ENCODE data around the gene GARS1.

GARS1 gene

GRCh38 chr7:30642789-30643188, 48.1 kb downstream of the GARS1 start:
- no peak for ATAC-seq (ENCODE audit: low read depth)
- Histone ChIP-seq H3K4me1 (ENCODE audit: insufficient read depth, poor library complexity, severe bottlenecking) (no peaks in the 10 kb centered on the region), H3K4me3 (ENCODE audit: severe bottlenecking) (no peak overlapping the region), H3K9me3 (ENCODE audit: severe bottlenecking) (no peaks in the 10 kb centered on the region), H3K36me3 (ENCODE audit: low read depth) (peaks cover 3% of the 10 kb centered on the region; the same call in 1 of the 2 replicates), H3K27me3 (ENCODE audit: insufficient read depth, poor library complexity, severe bottlenecking) (no peaks in the 10 kb centered on the region), H3K27ac (ENCODE audit: poor library complexity, severe bottlenecking) (no peak overlapping the region)
- DNase-seq (ENCODE audit: low spot score) = no peak
- no peak for TF ChIP-seq CTCF (IDR thresholded peaks at IDR 0.05; ENCODE audit: poor library complexity, severe bottlenecking)

GRCh38 chr7:30644286-30644955, 49.7 kb downstream of the GARS1 start:
- H3K4me1 ChIP-seq (ENCODE audit: insufficient read depth, poor library complexity, severe bottlenecking) = no peaks in the 10 kb centered on the region
- no peaks in the 10 kb centered on the region for H3K27me3 ChIP-seq (ENCODE audit: insufficient read depth, poor library complexity, severe bottlenecking)
- DNase-seq (ENCODE audit: low spot score) = no peak
- no peak for TF ChIP-seq CTCF (IDR thresholded peaks at IDR 0.05; ENCODE audit: poor library complexity, severe bottlenecking)
- no peak overlapping the region for H3K4me3 ChIP-seq (ENCODE audit: severe bottlenecking)
- peaks cover 3% of the 10 kb centered on the region; the same call in 1 of the 2 replicates for H3K36me3 ChIP-seq (ENCODE audit: low read depth)
- no peak for ATAC-seq (ENCODE audit: low read depth)
- H3K9me3 ChIP-seq (ENCODE audit: severe bottlenecking) = no peaks in the 10 kb centered on the region
- H3K27ac ChIP-seq (ENCODE audit: poor library complexity, severe bottlenecking) = no peak overlapping the region

GRCh38 chr7:30645661-30646060, 51.0 kb downstream of the GARS1 start:
- Histone ChIP-seq H3K4me3 (ENCODE audit: severe bottlenecking) (no peak overlapping the region), H3K27me3 (ENCODE audit: insufficient read depth, poor library complexity, severe bottlenecking) (no peaks in the 10 kb centered on the region), H3K9me3 (ENCODE audit: severe bottlenecking) (no peaks in the 10 kb centered on the region), H3K4me1 (ENCODE audit: insufficient read depth, poor library complexity, severe bottlenecking) (no peaks in the 10 kb centered on the region), H3K36me3 (ENCODE audit: low read depth) (peaks cover 3% of the 10 kb centered on the region; the same call in 1 of the 2 replicates), H3K27ac (ENCODE audit: poor library complexity, severe bottlenecking) (no peak overlapping the region)
- no peak for ATAC-seq (ENCODE audit: low read depth)
- DNase-seq (ENCODE audit: low spot score) = no peak
- TF ChIP-seq CTCF (IDR thresholded peaks at IDR 0.05; ENCODE audit: poor library complexity, severe bottlenecking) = no peak

- H3K4me3 ChIP-seq (ENCODE audit: severe bottlenecking) = no peak overlapping the region
- no peaks in the 10 kb centered on the region for H3K4me1 ChIP-seq (ENCODE audit: insufficient read depth, poor library complexity, severe bottlenecking)
- H3K36me3 ChIP-seq (ENCODE audit: low read depth) = peaks cover 3% of the 10 kb centered on the region; the same call in 1 of the 2 replicates
- TF ChIP-seq CTCF (IDR thresholded peaks at IDR 0.05; ENCODE audit: poor library complexity, severe bottlenecking) = no peak
- no peaks in the 10 kb centered on the region for H3K27me3 ChIP-seq (ENCODE audit: insufficient read depth, poor library complexity, severe bottlenecking)
- DNase-seq (ENCODE audit: low spot score) = no peak
- no peaks in the 10 kb centered on the region for H3K9me3 ChIP-seq (ENCODE audit: severe bottlenecking)
- ATAC-seq (ENCODE audit: low read depth) = no peak
- no peak overlapping the region for H3K27ac ChIP-seq (ENCODE audit: poor library complexity, severe bottlenecking)
These were observed 51.5 kb downstream of the GARS1 start for GRCh38 chr7:30646154-30646553.

Data from RWPE2 (cell line).